ENCODE measurements around the gene RPL37. TPM values are rescaled to one million over a fixed set of nuclear protein-coding genes. Genes with fewer than 3 reads are reported as not detected.

The RPL37 gene
- total and polyA plus RNA-seq, 4 donors, result 40.5 to 1,326 (median 722) TPM

- H3K4me3 ChIP-seq (ENCODE audit: low read depth in 1 of 3, low read length in 3 of 3), result peak overlapping the region in 2 of 3 donors; percentile 29 to 31
- H3K9ac ChIP-seq (ENCODE audit: low read depth in 1 of 2, low read length in 2 of 2), result peak overlapping the region; percentile 66 to 84
- peaks cover 0 to 1% (median 0%) of the 10 kb centered on the region in 4 donors for H3K36me3 ChIP-seq (ENCODE audit: control insufficient read depth in 4 of 4, insufficient read depth in 3 of 4, low read depth in 1 of 4, low read length in 3 of 4)
- peak overlapping the region; percentile 87 to 94 for H3K27ac ChIP-seq (ENCODE audit: low read depth in 1 of 2, low read length in 2 of 2)
- no peak for DNase-seq (ENCODE audit: low spot score)
- H3K9me3 ChIP-seq (ENCODE audit: control insufficient read depth in 4 of 4, low read length in 3 of 4), result no peaks in the 10 kb centered on the region
- H3K27me3 ChIP-seq (ENCODE audit: control insufficient read depth in 4 of 4, insufficient read depth in 4 of 4, low read length in 3 of 4), result no peaks in the 10 kb centered on the region
- 70% methylated on average over 1 of the region's 1 CpG for WGBS
- no peak for TF ChIP-seq EGR1 (IDR thresholded peaks at IDR 0.05; ENCODE audit: low read depth in 2 of 2)
- TF ChIP-seq SP1 (IDR thresholded peaks at IDR 0.05), result no peak
- TF ChIP-seq HNF4A (conservative IDR thresholded peaks at IDR 0.05), result no peak
- no peak for TF ChIP-seq TAF1 (conservative IDR thresholded peaks at IDR 0.05)
- no peak for TF ChIP-seq GABPA (IDR thresholded peaks at IDR 0.05 in 1 of 2, conservative IDR thresholded peaks at IDR 0.05 in 1 of 2)
- TF ChIP-seq ZBTB33 (IDR thresholded peaks at IDR 0.05), result no peak
- TF ChIP-seq JUND (IDR thresholded peaks at IDR 0.05), result no peak
- TF ChIP-seq HNF4G (IDR thresholded peaks at IDR 0.05), result no peak
- no peak for TF ChIP-seq REST (IDR thresholded peaks at IDR 0.05)
- peaks cover 14 to 42% (median 20%) of the 10 kb centered on the region in 4 donors for H3K4me1 ChIP-seq (ENCODE audit: control insufficient read depth in 4 of 4, insufficient read depth in 4 of 4, low read length in 3 of 4)
Measured at GRCh38 chr5:40784916-40785315, 50.1 kb downstream of the RPL37 start.

- Histone ChIP-seq H3K9me3 (ENCODE audit: control insufficient read depth in 4 of 4, low read length in 3 of 4) (no peaks in the 10 kb centered on the region), H3K4me1 (ENCODE audit: control insufficient read depth in 4 of 4, insufficient read depth in 4 of 4, low read length in 3 of 4) (peaks cover 20 to 43% (median 20%) of the 10 kb centered on the region in 4 donors), H3K27ac (ENCODE audit: low read depth in 1 of 2, low read length in 2 of 2) (peak overlapping the region; percentile 87 to 94), H3K27me3 (ENCODE audit: control insufficient read depth in 4 of 4, insufficient read depth in 4 of 4, low read length in 3 of 4) (no peaks in the 10 kb centered on the region), H3K4me3 (ENCODE audit: low read depth in 1 of 3, low read length in 3 of 3) (peak overlapping the region in 2 of 3 donors; percentile 29 to 31), H3K9ac (ENCODE audit: low read depth in 1 of 2, low read length in 2 of 2) (peak overlapping the region; percentile 66 to 84), H3K36me3 (ENCODE audit: control insufficient read depth in 4 of 4, insufficient read depth in 3 of 4, low read depth in 1 of 4, low read length in 3 of 4) (peaks cover 0 to 1% (median 0%) of the 10 kb centered on the region in 4 donors)
- 28% methylated on average over 1 of the region's 1 CpG for WGBS
- no peak for DNase-seq (ENCODE audit: low spot score)
- TF ChIP-seq RAD21 (IDR thresholded peaks at IDR 0.05), result peak; percentile 14 to 28
- peak; percentile 43 to 63 for TF ChIP-seq JUND (IDR thresholded peaks at IDR 0.05)
- peak; percentile 16 to 57 for TF ChIP-seq RXRA (IDR thresholded peaks at IDR 0.05)
- TF ChIP-seq GABPA (IDR thresholded peaks at IDR 0.05 in 1 of 2, conservative IDR thresholded peaks at IDR 0.05 in 1 of 2), result peak in 1 of 2 donors; percentile 16
- no peak for TF ChIP-seq CTCF (IDR thresholded peaks at IDR 0.05; ENCODE audit: low read depth, low read length, missing input control)
- peak; percentile 85 to 90 for TF ChIP-seq HNF4A (conservative IDR thresholded peaks at IDR 0.05)
- no peak for TF ChIP-seq MAX (IDR thresholded peaks at IDR 0.05)
- TF ChIP-seq FOXA1 (IDR thresholded peaks at IDR 0.05), result no peak
- TF ChIP-seq EGR1 (IDR thresholded peaks at IDR 0.05; ENCODE audit: low read depth in 2 of 2), result no peak
- TF ChIP-seq HNF4G (IDR thresholded peaks at IDR 0.05), result peak; percentile 36
- TF ChIP-seq YY1 (IDR thresholded peaks at IDR 0.05), result peak; percentile 65
- peak; percentile 58 for TF ChIP-seq REST (IDR thresholded peaks at IDR 0.05)
- TF ChIP-seq TAF1 (conservative IDR thresholded peaks at IDR 0.05), result peak; percentile 89
- no peak for TF ChIP-seq NR2F2 (IDR thresholded peaks at IDR 0.05)
- TF ChIP-seq SP1 (IDR thresholded peaks at IDR 0.05), result peak; percentile 83
- no peak for TF ChIP-seq ZBTB33 (IDR thresholded peaks at IDR 0.05)
- TF ChIP-seq FOXA2 (IDR thresholded peaks at IDR 0.05), result no peak
Measured at GRCh38 chr5:40784027-40784653, 50.9 kb downstream of the RPL37 start.

Data from liver (tissue), 9 donors.